ENCODE data around the gene CRADD. TPM values are rescaled to one million over a fixed set of nuclear protein-coding genes. Genes with fewer than 3 reads are reported as not detected.
A peak's percentile ranks its signal among the peaks of the same experiment; 100 is the strongest.

Gene CRADD
- total and polyA plus RNA-seq, 10 donors = 5.5 to 58.7 (median 18.8) TPM

- peaks cover 11 to 63% (median 29%) of the 10 kb centered on the region in 6 donors for H3K4me1 ChIP-seq
- H3K27ac ChIP-seq = no peak overlapping the region
- intact Hi-C loops (cut with DNase I; ENCODE audit: low total_unique reads) = no loop called here
- WGBS, 5 donors = 91 to 96% (median 94%) methylated on average over 3 of the region's 3 CpGs
- no peak overlapping the region for H3K4me3 ChIP-seq
- no peak for TF ChIP-seq CTCF (IDR thresholded peaks at IDR 0.05 in 8 of 11, conservative IDR thresholded peaks at IDR 0.05 in 3 of 11)
- no peak for TF ChIP-seq POLR2AphosphoS5 (IDR thresholded peaks at IDR 0.05)
- TF ChIP-seq POLR2A (IDR thresholded peaks at IDR 0.05) = no peak
- no peaks in the 10 kb centered on the region for H3K27me3 ChIP-seq (replicated peaks in 1 of 7)
- no peaks in the 10 kb centered on the region for H3K36me3 ChIP-seq
- DNase-seq = no peak
- H3K9me3 ChIP-seq = no peaks in the 10 kb centered on the region
Observed at GRCh38 chr12:93762912-93763553, 85.9 kb downstream of the CRADD start.

DNA sequence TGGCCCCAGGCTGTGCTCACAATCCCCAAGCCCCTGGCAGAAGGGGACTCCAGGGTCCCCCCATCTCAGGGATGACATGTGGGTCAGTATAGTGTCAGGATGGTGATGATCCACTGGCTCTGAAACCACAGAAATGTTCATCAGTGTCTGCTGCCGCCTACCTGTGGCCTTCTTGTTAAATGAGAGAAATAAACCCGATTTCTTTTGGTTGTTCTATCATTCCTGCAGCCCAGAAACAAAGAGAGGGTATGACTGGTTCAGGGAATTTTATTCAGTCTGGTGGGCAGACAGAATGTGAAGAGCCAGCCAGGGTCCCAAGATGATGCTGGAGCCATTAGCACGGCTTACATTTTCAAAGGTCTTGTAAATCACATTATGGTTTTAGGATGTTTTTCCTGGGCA, 86.6 kb downstream of the CRADD start:
- H3K9me3 ChIP-seq = no peaks in the 10 kb centered on the region
- WGBS, 5 donors = 87 to 94% (median 91%) methylated on average over 3 of the region's 3 CpGs
- intact Hi-C loops (cut with DNase I; ENCODE audit: low total_unique reads) = no loop called here
- peaks cover 11 to 67% (median 31%) of the 10 kb centered on the region in 6 donors for H3K4me1 ChIP-seq
- TF ChIP-seq CTCF (IDR thresholded peaks at IDR 0.05 in 8 of 11, conservative IDR thresholded peaks at IDR 0.05 in 3 of 11) = no peak
- no peak for TF ChIP-seq POLR2A (IDR thresholded peaks at IDR 0.05)
- no peak for TF ChIP-seq POLR2AphosphoS5 (IDR thresholded peaks at IDR 0.05)
- DNase-seq = no peak
- no peaks in the 10 kb centered on the region for H3K27me3 ChIP-seq (replicated peaks in 1 of 7)
- H3K4me3 ChIP-seq = no peak overlapping the region
- H3K36me3 ChIP-seq = no peaks in the 10 kb centered on the region
- no peak overlapping the region for H3K27ac ChIP-seq

DNA sequence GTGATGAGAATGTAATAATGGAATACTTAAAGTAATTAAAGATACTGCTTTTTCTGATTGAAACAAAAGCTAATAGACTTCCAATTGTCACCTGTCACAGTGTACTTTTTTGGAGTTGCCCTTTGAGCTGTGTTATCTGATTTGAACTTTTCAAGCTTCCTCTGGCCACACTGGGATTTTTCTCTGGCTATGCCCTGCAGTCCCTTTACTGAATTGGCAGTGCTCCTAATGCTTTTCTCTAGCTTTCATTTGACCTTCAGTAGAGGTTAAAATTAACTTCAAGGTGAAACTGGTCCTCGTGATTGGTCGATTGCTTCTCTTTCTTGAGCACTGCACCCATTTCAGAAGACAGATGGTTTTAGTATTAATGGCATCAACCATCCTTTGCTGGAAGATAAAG, 89.2 kb downstream of the CRADD start:
- intact Hi-C loops (cut with DNase I; ENCODE audit: low total_unique reads) = no loop called here
- H3K27ac ChIP-seq = peak overlapping the region in 6 of 8 donors; percentile 42 to 63 (median 54)

More for the DNA sequence above, 89.2 kb downstream of the CRADD start:
- Histone ChIP-seq H3K36me3 (no peaks in the 10 kb centered on the region), H3K4me1 (peaks cover 11 to 48% (median 26%) of the 10 kb centered on the region in 6 donors), H3K27me3 (replicated peaks in 1 of 7) (no peaks in the 10 kb centered on the region), H3K9me3 (no peaks in the 10 kb centered on the region), H3K4me3 (no peak overlapping the region)
- no peak for DNase-seq
- no peak for TF ChIP-seq CTCF (IDR thresholded peaks at IDR 0.05 in 8 of 11, conservative IDR thresholded peaks at IDR 0.05 in 3 of 11)
- TF ChIP-seq POLR2A (IDR thresholded peaks at IDR 0.05) = no peak
- no peak for TF ChIP-seq POLR2AphosphoS5 (IDR thresholded peaks at IDR 0.05)
- 68 to 86% (median 79%) methylated on average over 2 of the region's 2 CpGs for WGBS, 5 donors
